HG03442 (cell line): Measurements from ENCODE around the gene ZBTB44.
"Not testable (repeated sequence)": the region's sequence is repeated elsewhere in the genome, so short reads cannot be mapped to it uniquely, and the experiment has no call there.

Experiments used
- ATAC-seq: cut with Tn5 transposase; IDR thresholded peaks from one replicate; pipeline ENCODE4 v1.9.1; 2021; ENCODE audit warnings: mild to moderate bottlenecking, moderate library complexity; ENCODE audit not compliant: unreplicated experiment

Gene ZBTB44

DNA sequence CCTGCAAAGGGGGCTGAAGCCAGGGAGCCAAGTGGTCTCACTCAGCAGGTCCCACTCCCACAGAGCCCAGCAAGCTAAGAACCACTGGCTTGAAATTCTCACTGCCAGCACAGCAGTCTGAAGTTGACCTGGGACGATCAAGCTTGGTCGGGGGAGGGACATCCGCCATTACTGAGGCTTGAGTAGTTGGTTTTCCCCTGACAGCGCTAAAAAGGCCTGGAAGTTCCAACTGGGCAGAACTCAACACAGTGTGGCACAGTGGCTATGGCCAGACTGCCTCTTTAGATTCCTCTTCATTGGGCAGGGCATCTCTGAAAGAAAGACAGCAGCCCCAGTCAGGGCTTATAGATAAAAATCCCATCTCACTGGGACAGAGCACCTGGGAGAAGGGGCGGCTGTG, 64.8 kb downstream of the ZBTB44 start:
- ATAC-seq: not testable (repeated sequence)

GRCh38 chr11:130249371-130249770, 65.3 kb downstream of the ZBTB44 start:
- ATAC-seq: no peak

DNA sequence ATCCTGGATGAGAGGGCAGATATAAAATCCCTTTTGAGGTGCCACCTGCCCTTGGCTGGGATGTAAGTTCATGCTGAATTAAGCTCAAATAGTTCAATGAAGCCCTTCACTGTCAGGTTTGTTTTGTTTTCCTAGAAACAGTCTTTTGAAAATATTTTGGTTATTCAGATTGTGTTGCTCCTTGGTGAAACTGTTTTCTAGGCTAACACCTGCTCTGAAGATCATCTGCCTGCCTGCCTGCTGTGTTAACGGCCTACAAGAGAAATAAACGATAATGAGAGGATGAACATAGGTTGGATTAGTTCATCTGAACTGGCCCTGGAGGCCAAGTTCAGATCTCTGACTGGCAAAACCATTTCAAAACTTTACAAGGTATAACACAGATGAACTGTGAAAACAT, 67.4 kb downstream of the ZBTB44 start:
- no peak for ATAC-seq

GRCh38 chr11:130246738-130247137, 68.0 kb downstream of the ZBTB44 start:
- ATAC-seq: no peak

GRCh38 chr11:130246270-130246669, 68.4 kb downstream of the ZBTB44 start:
- ATAC-seq: no peak

- ATAC-seq: not testable (repeated sequence)
Observed at GRCh38 chr11:130245375-130245774, 69.3 kb downstream of the ZBTB44 start.

DNA sequence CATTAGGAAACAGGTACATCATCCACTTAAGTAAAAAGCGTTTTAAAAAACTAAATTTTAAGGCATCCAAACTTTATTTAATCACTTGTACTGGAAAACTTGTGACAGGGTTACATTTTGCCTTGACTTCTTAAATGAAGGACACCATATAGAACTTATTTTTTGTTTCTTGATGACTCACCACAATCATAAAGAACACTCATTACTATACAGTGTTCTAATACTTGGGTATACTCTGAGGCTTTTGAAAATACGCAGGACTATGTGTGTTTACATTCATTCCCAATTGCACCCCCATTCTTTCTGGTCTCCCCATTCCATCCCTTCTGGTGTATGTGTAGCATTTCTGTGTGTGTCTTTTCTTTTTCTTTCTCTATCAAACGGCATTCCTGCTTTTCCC, 69.9 kb downstream of the ZBTB44 start:
- ATAC-seq: no peak

DNA sequence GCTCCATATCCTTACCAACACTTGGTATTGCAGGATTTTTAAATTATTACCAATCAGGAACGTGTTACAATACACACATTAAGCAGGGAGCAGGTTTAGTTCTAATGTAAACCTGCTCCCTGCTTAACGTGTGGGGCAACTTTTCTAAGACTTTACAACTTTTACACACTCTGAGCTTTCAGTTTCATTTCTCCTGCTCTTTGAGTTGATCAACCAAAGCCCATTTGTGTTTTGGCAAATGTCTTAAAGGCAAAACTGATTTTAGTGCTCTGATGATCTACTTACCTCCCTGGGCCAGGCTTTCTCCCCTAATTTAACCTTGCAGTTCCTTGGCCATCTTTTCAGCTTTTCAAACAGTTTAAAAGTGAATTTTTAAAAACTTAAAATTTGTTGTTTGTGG, 70.9 kb downstream of the ZBTB44 start:
- peak; percentile 61 for ATAC-seq

GRCh38 chr11:130241713-130242112, 73.0 kb downstream of the ZBTB44 start:
- ATAC-seq: no peak

GRCh38 chr11:130237282-130238006, 77.3 kb downstream of the ZBTB44 start:
- ATAC-seq: no peak

GRCh38 chr11:130234315-130234714, 80.4 kb downstream of the ZBTB44 start:
- no peak for ATAC-seq

DNA sequence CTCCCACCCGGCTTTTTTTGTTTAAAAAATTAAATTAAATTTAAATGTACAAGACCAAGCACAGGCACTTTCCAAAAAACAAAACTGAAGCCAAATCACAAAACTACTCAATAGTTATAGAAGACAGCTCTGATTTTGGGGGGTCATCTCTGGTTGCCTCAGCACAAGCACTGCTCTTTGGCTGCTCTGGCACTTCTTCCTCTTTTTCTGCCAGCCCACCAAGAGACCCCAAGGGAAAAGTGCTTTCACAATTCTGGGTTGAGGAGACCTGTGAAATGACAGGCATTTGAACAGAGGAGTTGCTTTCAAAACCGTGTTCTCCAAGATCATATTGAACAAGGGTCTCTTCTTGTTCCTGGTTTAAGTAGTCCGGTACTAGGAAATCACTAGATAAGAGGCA, 80.8 kb downstream of the ZBTB44 start:
- not testable (repeated sequence) for ATAC-seq

DNA sequence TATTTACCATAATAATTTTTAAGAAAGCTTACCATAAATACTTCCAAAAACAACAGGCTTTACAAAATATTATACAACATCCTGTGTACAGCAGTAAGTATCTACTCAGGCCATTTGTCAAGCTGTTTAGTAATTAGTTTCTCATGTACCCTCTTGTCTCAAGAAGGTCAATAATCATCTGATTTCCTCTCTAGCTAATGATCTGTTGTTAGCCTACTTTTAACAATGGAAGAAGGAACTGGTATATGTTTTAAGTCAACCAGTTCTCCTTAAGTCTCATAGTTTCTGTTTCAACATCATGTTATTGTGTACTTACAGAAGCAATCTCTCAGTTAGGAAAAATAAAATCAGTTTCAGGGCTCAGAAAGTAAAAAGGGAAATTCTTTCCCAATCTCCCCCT, 81.2 kb downstream of the ZBTB44 start:
- not testable (repeated sequence) for ATAC-seq

DNA sequence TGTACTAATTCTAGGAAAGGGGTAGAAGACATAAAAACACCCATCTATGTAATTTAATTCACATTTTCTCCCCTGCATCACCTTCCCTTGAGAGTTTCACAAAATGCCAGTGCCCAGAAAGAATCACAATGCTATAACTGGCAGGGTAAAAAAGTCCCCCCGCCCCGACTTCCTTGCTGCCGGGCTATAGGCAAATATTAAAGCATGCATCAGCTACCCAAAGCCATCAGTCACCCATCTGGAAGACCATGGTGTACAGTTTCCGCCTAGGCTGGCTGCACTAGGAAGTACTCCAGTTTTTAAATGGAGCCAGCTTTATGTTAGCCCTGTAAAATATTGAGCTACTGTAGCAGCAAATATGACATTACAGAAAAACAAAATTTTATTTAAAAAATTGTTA, 87.3 kb downstream of the ZBTB44 start:
- ATAC-seq: no peak

DNA sequence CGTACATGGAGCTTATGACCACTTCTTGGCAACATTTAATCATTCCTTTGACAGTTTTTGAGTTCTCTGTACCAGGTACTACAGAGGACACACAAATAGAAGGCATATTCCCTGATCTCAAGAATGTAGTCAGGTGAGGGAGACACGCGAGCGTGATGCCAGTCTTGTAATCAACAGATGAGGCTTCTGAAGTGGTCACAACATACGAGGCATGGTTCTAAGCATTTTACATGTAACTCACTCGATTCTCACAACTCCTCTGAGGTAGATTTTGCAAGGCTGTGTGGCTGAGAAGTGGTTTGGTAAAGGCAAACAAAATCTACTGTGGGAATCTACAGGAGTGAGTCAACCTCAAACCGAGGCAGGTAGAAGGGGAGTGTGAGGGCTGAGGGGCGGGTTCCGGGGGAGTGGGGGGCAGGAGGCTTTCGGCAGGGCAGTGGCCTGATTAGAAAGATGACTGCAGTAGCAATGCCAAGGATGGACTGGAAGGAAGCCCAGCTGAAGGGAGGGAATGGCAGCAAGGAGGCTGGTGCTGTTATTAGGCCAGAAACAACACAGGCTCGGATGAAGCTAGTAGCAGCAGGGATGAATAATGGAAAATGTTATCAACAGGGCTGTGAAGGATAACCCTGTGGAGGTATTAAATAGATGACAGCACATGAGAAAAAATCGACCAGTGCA, 91.3 kb downstream of the ZBTB44 start:
- ATAC-seq: no peak

- no peak for ATAC-seq
Observed at GRCh38 chr11:130220311-130221035, 94.2 kb downstream of the ZBTB44 start.

DNA sequence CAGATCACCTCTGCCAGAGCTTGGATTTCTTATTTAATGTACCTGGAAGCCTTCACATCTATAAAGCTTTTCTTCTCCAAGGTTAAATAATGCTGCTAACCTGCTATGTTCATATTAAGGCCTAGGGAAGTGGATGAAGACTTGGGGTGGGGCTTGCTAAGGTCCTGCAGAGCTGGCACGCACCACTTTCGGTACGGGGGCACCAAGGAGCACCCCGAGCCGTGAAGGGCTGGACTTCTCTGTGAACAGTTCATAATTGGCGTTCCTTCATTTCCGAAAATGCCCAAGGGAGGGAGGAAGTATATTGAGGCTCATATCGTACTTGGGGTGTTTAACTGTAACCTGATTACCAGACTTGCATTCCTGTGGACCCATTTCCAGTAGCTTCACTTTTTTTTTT, 95.6 kb downstream of the ZBTB44 start:
- no peak for ATAC-seq

DNA sequence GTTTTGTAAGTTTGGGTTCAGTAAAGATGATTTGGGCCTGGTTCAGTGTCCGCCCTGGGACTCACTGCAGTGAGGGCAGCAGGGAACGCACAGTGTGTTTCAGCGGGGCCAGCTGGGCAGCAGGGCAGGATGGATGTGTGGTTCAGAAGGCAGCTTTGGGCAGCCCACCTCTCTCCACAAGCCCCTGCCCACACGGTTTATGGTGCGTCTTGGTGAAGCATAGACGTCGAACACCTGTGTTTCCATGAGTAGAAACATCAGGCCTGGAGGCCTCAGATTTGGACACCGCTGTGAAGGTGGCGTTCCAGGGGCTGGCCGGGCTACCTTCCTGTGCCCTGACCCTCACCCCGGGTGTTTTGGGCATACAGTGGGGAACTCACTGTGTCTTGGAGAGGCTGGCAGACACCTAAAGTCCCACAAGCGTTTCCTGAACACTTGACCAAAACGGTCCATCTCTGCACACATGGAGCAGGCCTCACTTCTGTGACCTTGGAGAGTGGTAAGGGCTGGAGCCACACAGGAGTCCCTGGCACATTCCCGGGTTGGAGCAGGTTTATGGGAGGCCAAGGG, 96.1 kb downstream of the ZBTB44 start:
- ATAC-seq: no peak

GRCh38 chr11:130217133-130218031, 97.3 kb downstream of the ZBTB44 start:
- no peak for ATAC-seq

GRCh38 chr11:130216591-130217132, 98.1 kb downstream of the ZBTB44 start:
- ATAC-seq: no peak
